Measurements from ENCODE around the gene OR6J1. TPM values are rescaled to one million over a fixed set of nuclear protein-coding genes. Genes with fewer than 3 reads are reported as not detected.
A peak's percentile ranks its signal among the peaks of the same experiment; 100 is the strongest.

The OR6J1 gene
- total and polyA plus RNA-seq, 2 of the 13 experiments (the other 11 are each of a cell fraction or from before 2014, with no cell fraction given), result not detected

GRCh38 chr14:22597265-22597664 lies 46.9 kb downstream of the OR6J1 start (continued):
- TF ChIP-seq SNAI1 (CRISPR knock-in tag; IDR thresholded peaks at IDR 0.05; ENCODE audit: borderline replicate concordance) (0 out of 2 replicates have a peak, but pooled peaks have one; percentile 57), ZMAT3 (CRISPR knock-in tag; conservative IDR thresholded peaks at IDR 0.05) (no peak), FOXK1 (CRISPR knock-in tag; IDR thresholded peaks at IDR 0.05; ENCODE audit: borderline replicate concordance, low read depth) (0 out of 2 replicates have a peak, but pooled peaks have one; percentile 3), FOXA3 (CRISPR knock-in tag; IDR thresholded peaks at IDR 0.05) (peak; percentile 22; the same call in 1 of the 2 replicates), ZNF878 (CRISPR knock-in tag; IDR thresholded peaks at IDR 0.05) (0 out of 2 replicates have a peak, but pooled peaks have one; percentile 75), ZNF317 (CRISPR knock-in tag; IDR thresholded peaks at IDR 0.05) (peak; percentile 19; the same call in 1 of the 2 replicates), FOXP1 (IDR thresholded peaks at IDR 0.05) (no peak), FOXP1 (CRISPR knock-in tag; IDR thresholded peaks at IDR 0.05) (no peak), ZMYM3 (CRISPR knock-in tag; IDR thresholded peaks at IDR 0.05) (peak; percentile 45), ZSCAN22 (CRISPR knock-in tag; IDR thresholded peaks at IDR 0.05) (no peak), ZNF607 (CRISPR knock-in tag; IDR thresholded peaks at IDR 0.05; ENCODE audit: borderline replicate concordance) (no peak), ZNF709 (CRISPR knock-in tag; IDR thresholded peaks at IDR 0.05) (no peak), ZNF446 (CRISPR knock-in tag; IDR thresholded peaks at IDR 0.05) (no peak), ZSCAN21 (CRISPR knock-in tag; IDR thresholded peaks at IDR 0.05; ENCODE audit: borderline replicate concordance) (no peak), PHF8 (CRISPR knock-in tag; IDR thresholded peaks at IDR 0.05) (no peak), FOXO1 (CRISPR knock-in tag; IDR thresholded peaks at IDR 0.05) (peak; percentile 18; the same call in 1 of the 2 replicates), ZNF180 (CRISPR knock-in tag; IDR thresholded peaks at IDR 0.05; ENCODE audit: borderline replicate concordance, low read depth) (no peak), XRCC5 (optimal IDR thresholded peaks at IDR 0.05; ENCODE audit: low read length) (no peak), ZNF460 (CRISPR knock-in tag; IDR thresholded peaks at IDR 0.05; ENCODE audit: borderline replicate concordance) (peak; percentile 90), SRSF1 (optimal IDR thresholded peaks at IDR 0.05; ENCODE audit: low read depth, low read length) (no peak), EED (CRISPR knock-in tag; IDR thresholded peaks at IDR 0.05) (no peak), MIER3 (CRISPR knock-in tag; IDR thresholded peaks at IDR 0.05; ENCODE audit: borderline replicate concordance) (0 out of 2 replicates have a peak, but pooled peaks have one; percentile 11), ZNF746 (CRISPR knock-in tag; IDR thresholded peaks at IDR 0.05) (no peak), SRF (IDR thresholded peaks at IDR 0.05; ENCODE audit: low read depth, low read length) (no peak), NFE2 (CRISPR knock-in tag; IDR thresholded peaks at IDR 0.05) (no peak), FOXA1 (IDR thresholded peaks at IDR 0.05) (no peak), FOXA1 (CRISPR knock-in tag; IDR thresholded peaks at IDR 0.05) (0 out of 2 replicates have a peak, but pooled peaks have one; percentile 19), ZNF256 (CRISPR knock-in tag; conservative IDR thresholded peaks at IDR 0.05) (no peak), ZNF335 (CRISPR knock-in tag; IDR thresholded peaks at IDR 0.05) (peak; percentile 21; the same call in 1 of the 2 replicates), HNRNPUL1 (IDR thresholded peaks at IDR 0.05; ENCODE audit: low read depth, low read length) (no peak), ZBTB7A (CRISPR knock-in tag; IDR thresholded peaks at IDR 0.05) (no peak)
- TF ChIP-seq, protein P1, sequence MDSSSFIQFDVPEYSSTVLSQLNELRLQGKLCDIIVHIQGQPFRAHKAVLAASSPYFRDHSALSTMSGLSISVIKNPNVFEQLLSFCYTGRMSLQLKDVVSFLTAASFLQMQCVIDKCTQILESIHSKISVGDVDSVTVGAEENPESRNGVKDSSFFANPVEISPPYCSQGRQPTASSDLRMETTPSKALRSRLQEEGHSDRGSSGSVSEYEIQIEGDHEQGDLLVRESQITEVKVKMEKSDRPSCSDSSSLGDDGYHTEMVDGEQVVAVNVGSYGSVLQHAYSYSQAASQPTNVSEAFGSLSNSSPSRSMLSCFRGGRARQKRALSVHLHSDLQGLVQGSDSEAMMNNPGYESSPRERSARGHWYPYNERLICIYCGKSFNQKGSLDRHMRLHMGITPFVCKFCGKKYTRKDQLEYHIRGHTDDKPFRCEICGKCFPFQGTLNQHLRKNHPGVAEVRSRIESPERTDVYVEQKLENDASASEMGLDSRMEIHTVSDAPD (CRISPR knock-in tag; IDR thresholded peaks at IDR 0.05), result no peak
